GM18867 (cell line): ENCODE measurements around the gene RFC1.
"Not testable (repeated sequence)": the region's sequence is repeated elsewhere in the genome, so short reads cannot be mapped to it uniquely, and the experiment has no call there.

Source experiments
- ATAC-seq: cut with Tn5 transposase; IDR thresholded peaks from one replicate; pipeline ENCODE4 v1.9.1; 2021; ENCODE audit warnings: mild to moderate bottlenecking, moderate library complexity; ENCODE audit not compliant: unreplicated experiment

The RFC1 gene, protein sequence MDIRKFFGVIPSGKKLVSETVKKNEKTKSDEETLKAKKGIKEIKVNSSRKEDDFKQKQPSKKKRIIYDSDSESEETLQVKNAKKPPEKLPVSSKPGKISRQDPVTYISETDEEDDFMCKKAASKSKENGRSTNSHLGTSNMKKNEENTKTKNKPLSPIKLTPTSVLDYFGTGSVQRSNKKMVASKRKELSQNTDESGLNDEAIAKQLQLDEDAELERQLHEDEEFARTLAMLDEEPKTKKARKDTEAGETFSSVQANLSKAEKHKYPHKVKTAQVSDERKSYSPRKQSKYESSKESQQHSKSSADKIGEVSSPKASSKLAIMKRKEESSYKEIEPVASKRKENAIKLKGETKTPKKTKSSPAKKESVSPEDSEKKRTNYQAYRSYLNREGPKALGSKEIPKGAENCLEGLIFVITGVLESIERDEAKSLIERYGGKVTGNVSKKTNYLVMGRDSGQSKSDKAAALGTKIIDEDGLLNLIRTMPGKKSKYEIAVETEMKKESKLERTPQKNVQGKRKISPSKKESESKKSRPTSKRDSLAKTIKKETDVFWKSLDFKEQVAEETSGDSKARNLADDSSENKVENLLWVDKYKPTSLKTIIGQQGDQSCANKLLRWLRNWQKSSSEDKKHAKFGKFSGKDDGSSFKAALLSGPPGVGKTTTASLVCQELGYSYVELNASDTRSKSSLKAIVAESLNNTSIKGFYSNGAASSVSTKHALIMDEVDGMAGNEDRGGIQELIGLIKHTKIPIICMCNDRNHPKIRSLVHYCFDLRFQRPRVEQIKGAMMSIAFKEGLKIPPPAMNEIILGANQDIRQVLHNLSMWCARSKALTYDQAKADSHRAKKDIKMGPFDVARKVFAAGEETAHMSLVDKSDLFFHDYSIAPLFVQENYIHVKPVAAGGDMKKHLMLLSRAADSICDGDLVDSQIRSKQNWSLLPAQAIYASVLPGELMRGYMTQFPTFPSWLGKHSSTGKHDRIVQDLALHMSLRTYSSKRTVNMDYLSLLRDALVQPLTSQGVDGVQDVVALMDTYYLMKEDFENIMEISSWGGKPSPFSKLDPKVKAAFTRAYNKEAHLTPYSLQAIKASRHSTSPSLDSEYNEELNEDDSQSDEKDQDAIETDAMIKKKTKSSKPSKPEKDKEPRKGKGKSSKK

DNA sequence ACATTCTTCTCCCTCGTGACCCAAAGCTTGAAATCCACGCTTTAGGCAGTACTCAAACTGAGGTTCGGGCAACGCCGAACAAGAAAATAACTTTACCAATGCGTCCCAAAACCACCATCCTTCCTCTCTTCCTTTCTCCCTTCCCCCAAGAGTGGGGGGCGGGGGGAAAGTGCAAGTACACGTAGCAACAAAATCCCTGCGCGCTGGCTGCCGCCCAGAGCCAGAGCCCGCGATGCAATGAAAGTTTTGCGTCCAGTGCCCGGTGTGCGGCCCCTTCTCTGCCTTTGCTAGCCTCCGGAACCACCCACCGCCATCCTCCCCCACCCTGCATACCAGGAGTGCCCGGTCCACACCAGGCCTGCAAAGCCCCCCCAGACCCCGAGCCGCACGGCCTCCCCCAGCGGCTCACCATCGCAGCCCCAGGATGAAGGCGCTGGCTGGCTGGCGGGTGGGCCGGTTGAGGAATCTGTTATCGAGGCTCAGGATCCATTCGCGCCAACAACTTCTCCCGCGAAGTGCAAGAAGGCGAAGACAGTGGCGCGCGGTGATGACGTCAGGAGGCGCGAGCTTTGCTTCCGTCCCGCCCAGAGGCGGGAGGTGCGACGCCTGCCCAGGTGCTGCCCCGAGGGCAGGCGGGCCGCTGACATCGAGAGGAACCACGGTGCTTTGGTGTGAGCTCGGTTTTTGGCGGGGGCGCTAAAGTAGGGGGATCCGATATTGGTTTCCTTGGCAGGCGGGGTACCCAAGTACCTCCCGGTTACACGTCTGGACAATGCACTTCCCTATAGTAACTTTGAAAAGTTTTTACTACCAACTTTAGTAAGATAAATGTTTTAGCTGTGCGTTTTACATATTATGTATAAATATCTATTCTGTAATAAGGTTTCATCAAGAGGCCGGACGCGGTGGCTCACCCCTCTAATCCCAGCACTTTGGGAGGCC, at the start of gene RFC1:
Gene RFC1 (minus strand): TSS at position 533 of the 942 bp plus-strand sequence. CDS start 121 bp downstream, at position 412.
- ATAC-seq, result peak; percentile 79

DNA sequence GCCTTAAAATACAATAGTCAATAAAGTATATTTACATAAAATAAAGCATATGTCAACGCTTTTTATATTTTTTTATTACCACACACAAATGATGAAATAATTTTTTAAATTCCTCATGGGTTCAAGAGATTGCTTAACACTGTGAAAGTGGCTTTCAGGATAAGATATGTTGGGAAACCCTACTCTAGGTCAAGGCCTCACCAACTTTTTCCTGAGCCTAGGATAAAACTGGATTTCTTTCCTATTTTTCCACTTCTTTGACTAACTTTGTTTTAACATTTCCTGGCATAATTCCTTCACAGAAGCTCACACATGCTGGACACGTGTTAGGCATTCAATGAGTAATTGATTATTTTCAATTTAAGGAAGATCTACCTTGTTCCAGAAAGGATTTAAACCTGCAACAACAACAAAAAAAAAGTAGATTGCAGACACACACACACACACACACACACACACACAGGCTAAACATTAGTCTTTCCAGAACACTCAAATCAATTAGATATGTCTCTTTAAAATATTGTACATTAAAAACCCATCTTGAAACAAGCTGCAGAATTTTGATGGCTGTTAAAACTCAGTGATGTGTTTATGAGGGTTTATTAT, 49.6 kb upstream of the RFC1 start:
- no peak for ATAC-seq

DNA sequence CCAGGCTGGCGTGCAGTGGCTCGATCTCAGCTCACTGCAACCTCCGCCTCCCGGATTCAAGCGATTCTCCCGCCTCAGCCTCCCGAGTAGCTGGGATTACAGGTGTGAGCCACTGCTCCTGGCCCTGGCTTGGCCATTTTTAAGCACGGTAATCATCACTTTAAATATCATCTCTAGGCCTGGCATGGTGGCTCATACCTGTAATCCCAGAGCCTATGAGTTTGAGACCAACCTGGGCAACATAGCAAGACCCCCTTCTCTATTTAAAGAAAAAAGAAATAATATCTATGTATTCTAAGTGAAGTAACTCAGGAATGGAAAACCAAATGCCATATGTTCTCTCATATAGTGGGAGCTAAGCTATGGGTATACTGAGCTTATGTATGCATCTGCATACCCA, 45.4 kb upstream of the RFC1 start:
- not testable (repeated sequence) for ATAC-seq

DNA sequence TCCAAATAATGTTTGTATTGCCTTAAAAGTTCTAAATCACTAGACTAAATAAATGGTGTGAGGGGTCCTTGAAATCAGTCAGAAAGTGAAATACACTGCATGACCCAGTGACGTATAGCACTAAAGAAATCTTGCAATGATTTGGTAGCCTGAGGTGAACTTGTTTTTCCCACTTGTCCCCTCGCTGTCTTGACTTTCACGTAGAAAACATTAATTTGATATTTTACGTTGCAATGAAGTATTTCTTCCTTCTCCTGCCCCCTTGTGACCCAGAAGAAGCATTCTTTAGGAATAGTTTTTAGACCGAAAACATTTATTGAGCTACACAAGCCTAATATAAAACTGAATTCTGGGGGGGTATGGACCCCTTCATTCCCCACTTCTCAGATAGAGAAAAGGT, 44.3 kb upstream of the RFC1 start:
- ATAC-seq, result no peak

DNA sequence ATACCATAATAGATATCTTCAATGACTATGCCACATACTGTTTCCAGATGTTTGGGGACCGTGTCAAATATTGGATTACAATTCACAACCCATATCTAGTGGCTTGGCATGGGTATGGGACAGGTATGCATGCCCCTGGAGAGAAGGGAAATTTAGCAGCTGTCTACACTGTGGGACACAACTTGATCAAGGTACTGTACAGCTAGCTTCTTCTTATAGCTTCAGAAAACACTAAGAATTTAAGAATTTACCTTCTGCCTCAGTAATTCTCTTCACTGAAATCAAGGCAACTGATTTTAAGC, 41.4 kb upstream of the RFC1 start:
- ATAC-seq, result no peak

DNA sequence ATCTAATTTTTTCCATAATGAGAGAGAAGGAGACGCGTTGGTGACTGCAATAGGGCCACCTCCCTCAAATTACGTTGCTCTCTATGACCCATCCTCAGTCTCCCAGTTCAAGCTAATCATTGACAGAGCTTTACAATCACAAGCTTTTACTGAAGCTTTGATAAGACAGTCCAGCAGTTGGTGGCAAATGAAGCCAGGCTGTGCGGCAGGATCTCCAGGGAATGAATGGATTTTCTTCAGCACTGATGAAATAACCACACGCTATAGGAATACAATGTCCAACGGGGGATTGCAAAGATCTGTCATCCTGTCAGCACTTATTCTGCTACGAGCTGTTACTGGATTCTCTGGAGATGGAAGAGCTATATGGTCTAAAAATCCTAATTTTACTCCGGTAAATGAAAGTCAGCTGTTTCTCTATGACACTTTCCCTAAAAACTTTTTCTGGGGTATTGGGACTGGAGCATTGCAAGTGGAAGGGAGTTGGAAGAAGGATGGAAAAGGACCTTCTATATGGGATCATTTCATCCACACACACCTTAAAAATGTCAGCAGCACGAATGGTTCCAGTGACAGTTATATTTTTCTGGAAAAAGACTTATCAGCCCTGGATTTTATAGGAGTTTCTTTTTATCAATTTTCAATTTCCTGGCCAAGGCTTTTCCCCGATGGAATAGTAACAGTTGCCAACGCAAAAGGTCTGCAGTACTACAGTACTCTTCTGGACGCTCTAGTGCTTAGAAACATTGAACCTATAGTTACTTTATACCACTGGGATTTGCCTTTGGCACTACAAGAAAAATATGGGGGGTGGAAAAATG, 40.8 kb upstream of the RFC1 start, which contains the start of gene KLB:
Gene KLB (plus strand): TSS at position 168 of the 821 bp plus-strand sequence. CDS start 20 bp downstream, at position 188.
- no peak for ATAC-seq

DNA sequence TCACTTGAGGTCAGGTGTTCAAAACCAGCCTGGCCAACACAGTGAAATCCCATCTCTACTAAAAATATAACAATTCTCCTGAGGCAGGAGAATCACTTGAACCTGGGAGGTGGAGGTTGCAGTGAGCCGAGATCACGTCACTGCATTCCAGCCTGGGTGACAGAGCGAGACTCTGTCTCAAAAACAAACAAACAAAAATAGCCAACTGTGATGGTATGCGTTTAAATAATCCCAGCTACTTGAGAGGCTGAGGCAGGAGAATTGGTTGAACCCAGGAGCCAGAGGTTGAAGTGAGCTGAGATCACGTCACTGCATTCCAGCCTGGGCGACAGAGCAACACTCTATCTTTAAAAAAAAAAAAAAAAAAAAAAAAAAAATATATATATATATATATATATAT, 35.5 kb upstream of the RFC1 start:
- ATAC-seq, result not testable (repeated sequence)

DNA sequence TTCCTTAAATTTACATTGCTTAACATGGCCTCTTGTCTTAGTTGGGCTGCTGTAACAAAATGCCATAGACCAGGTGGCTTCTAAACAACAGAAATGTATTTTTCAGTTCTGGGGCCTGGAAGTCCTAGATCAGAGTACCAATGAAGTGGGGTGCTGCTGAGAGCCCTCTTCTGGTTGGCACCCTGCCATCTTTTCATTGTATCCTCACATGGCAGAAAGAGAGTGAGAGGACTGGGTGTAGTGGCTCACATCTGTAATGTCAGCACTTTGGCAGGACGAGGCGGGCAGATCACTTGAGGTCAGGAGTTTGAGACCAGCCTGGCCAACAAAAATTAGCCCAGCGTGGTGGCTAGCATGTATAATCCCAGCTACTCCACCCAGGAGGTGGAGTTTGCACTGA, 28.5 kb upstream of the RFC1 start:
- no peak for ATAC-seq

DNA sequence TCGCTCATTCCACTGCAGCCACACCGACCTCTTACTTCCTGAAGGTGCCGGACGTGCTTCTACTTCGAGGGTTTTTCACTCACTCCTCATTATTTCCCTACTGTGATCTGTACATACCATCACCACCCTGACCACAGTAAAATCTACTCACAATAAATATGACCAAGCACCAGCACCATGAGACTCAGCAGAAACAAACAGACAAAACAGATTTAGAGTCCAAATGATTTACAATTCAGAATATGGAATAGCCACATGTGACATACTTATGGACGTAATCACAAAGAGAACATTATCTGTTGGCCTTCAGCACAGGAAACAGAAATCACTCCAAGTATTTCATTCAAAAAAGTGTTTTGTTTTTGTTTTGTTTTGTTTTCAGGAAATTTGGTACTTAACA, 24.4 kb upstream of the RFC1 start:
- no peak for ATAC-seq

DNA sequence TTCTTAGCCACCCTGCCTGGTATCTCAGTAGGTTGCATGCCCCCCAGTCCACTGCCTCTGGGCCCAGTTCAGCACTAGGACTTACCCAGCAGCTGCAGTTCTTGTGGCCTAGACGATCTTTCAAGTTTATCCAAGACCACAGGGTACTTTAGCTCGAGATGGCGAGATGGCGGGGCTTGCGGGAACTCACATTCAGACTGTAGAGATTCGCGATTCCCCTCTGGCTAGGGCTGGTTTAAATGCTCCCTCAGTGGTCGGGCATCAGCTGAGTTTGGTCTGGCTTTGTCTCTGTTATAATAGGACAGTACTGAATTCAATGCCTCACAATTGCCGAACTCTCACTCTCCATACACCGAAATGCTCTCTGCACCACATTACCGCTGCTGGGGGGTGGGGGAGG, 18.4 kb upstream of the RFC1 start:
- ATAC-seq, result no peak

DNA sequence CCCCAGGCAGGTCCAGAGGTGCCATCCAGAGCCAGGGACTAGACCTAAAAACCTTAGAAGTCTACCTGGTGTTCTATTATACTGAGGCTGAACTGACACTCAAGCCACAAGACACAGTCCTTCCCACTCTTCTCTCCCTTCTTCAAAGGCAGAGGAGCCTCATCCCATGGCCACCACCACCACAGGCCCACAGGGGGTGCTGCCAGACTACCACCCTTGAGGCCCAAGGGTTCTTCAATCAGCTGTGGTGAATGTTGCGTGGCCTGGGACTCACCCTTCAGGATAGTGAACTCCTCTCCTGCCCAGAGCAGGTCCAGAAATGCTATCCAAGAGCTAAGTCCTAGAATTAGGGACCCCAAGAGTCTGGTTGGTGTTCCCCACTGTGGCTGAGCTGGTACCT, 17.5 kb upstream of the RFC1 start:
- ATAC-seq, result no peak

DNA sequence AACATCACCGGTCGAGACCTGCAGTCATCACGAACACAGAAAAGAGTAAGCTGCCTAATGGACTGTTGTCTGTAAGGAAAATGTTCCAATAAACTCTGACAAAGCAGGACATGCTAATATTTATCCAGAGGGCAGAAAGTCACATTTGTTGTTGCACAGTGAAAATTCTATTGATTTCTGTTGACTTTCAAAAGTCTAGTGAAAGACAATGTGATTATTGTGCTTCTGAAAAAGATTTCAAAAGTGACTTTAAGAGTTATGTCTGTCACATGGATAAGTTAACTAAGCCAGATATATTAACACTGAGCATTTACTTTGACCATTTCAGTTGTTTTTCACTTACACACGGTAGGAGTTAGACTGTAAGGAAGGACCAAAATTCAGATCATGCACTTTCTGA, 9.3 kb upstream of the RFC1 start:
- no peak for ATAC-seq

DNA sequence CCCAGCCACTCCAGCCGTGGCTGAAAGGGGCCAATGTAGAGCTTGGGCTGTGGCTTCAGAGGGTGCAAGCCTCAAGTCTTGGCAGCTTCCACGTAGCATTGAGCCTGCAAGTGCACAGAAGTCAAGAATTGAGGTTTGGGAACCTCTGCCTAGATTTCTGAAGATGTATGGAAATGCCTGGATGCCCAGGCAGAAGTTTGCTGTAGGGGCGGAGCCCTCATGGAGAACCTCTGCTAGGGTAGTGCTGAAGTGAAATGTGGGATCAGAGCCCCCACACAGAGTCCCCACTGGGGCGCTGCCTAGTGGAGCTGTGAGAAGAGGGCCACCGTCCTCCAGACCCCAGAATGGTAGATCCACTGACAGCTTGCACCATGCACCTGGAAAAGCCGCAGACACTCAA, 5.0 kb upstream of the RFC1 start:
- ATAC-seq, result not testable (repeated sequence)

DNA sequence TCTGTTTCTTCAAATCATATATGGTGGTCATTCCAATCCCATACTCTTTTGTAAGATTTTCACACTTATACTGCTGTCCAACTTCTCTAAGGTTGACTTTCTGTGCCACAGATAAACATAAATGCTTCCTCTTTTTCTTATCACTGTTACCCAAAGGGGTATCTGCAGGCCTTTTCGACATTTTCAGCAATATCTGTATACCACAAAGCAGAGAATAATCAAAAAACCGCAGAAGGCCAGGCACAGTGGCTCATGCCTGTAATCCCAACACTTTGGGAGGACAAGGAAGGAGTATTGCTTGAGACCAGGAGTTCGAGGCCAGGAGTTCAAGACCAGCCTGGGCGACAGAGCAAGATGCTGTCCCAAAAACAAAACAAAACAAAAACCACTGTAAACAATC, 3.1 kb upstream of the RFC1 start:
- no peak for ATAC-seq

DNA sequence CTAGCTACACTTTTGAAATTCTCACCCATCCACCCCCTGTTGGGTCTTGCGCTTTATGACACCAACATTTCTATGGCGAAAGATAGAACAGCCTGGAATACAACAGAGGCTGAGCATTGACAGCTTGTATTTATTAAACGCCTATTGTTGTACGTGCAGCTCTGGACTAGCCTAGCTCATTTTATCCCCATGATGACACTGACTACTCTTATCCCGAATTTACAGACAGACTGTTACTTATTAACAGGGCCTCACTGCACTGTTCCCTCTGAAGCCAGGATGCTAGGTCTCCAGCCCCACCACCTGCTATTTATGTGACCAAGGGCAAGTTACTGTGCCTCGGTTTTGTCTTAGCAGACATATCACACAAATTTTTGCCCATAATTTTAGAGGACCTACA, 1.0 kb upstream of the RFC1 start:
- no peak for ATAC-seq

DNA sequence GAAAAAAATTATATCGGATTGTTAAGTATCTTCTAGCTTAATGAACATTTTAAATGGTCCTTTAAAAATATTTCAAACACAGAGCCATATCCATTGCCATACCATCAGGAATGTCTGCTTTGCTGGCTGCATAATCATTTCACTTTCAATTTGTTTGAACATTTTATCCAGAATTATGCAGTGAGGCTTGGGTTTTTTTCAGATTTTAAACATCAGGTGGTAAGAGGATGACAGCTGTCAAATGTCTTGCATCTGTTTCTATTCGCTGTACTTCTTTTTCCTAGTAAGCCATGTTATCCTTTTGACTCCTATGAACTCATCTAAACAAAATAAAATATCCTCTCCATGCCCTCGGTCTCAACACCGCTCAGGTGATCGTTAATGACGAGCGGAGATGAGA, 802 bp downstream of the RFC1 start:
- no peak for ATAC-seq

DNA sequence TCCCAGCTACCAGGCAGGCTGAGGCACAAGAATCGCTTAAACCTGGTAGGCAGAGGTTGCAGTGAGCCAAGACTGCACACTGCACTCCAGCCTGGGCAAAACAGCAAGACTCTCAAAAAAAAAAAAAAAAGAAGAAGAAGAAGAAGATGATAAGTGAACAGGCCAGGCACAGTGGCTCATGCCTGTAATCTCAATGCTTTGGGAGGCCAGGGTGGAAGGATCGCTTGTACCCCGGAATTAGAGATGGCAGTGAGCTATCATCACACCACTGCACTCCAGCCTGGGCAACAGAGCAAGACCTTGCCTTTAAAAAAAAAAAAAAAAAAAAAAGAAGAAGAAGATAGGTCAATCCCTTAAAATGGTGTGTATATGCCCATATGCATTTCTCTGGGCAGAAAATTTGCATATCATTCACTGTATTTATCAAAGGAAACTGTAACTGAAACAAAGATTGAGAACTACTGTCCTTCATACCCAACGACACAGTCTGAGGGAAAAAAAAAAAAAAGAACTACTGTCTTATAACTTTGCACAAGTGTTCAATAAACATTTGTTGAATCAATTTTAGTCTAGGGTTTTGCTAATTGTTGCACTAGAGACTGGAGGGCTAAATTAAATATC, 2.3 kb downstream of the RFC1 start:
- peak; percentile 47 for ATAC-seq

DNA sequence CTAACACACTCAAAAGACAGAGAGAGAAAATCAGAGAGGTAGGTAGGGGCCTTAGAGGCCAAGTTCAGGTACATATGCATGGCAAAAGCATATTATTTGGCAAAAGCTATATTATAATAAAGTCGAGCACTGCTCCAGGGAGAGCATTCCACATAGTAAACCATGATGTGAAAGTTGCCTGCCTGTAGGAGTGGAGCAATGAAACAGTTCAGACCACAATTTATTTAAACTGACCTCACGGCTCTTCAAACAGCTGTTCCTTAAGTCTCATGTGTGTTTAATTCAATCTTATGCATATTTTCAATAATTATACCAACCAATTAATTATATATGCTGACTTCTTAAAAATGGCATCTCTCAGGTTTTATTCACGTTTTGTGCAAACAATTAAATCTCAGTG, 3.3 kb downstream of the RFC1 start:
- no peak for ATAC-seq

DNA sequence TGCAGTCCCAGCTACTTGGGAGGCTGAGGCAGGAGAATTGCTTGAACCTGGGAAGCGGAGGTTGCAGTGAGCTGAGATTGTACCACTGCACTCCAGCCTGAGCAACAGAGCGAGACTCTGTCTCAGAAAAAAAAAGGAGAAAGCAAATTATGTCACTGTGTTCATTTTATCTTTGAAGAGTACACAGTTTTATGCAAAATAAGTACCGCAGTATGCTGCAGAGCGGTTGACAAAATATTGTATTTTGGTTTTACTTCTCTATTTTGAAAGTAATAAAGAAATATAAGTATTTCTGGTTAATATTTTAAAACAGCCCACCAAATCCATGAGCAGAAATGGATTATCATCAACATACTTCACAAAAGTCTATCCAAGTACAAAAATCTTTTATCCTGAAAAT, 5.6 kb downstream of the RFC1 start:
- peak; percentile 65 for ATAC-seq
